Neural cell (in vitro differentiated cells): ENCODE data around the gene RGR. TPM values are rescaled to one million over a fixed set of nuclear protein-coding genes. Genes with fewer than 3 reads are reported as not detected.

Experiments used
- H2AFZ ChIP-seq: fragments of 200-600, 300-800 bp; sonication (generic), shearing (Covaris generic); 2 replicates; pipeline ENCODE4 v1.6.0; 2014; ENCODE audit warnings: low read depth, mild to moderate bottlenecking, antibody characterized with exemption, low read length, moderate library complexity
- H3F3A ChIP-seq: fragments of 200-600 bp; shearing (Covaris generic); 2 replicates; pipeline ENCODE4 v1.6.1; 2016; ENCODE audit warnings: mild to moderate bottlenecking, moderate library complexity, mixed read lengths, antibody characterized with exemption, low read length; ENCODE audit not compliant: insufficient read depth, poor library complexity, severe bottlenecking
- H3K27ac ChIP-seq: fragments of 200-600, 300-800 bp; sonication (generic), shearing (Covaris generic); 2 replicates; pipeline ENCODE4 v1.5.1; 2014; ENCODE audit warnings: mild to moderate bottlenecking, low read length, moderate library complexity
- H3K27me3 ChIP-seq: fragments of 300-800, 200-600 bp; sonication (generic), shearing (Covaris generic); 2 replicates; pipeline ENCODE4 v1.6.0; 2014; ENCODE audit warnings: mild to moderate bottlenecking, low read depth, low read length, moderate library complexity; ENCODE audit not compliant: insufficient read depth
- H3K36me3 ChIP-seq: fragments of 300-800, 200-600 bp; sonication (generic), shearing (Covaris generic); 2 replicates; pipeline ENCODE4 v1.5.1; 2014; ENCODE audit warnings: mild to moderate bottlenecking, antibody characterized with exemption, low read length, moderate library complexity; ENCODE audit not compliant: insufficient read depth
- H3K4me2 ChIP-seq: fragments of 300-800, 200-600 bp; sonication (generic), shearing (Covaris generic); 2 replicates; pipeline ENCODE4 v1.6.0; 2014; ENCODE audit warnings: mild to moderate bottlenecking, low read length
- H3K4me3 ChIP-seq: fragments of 300-800, 200-600 bp; sonication (generic), shearing (Covaris generic); 2 replicates; pipeline ENCODE4 v1.5.1; 2014; ENCODE audit warnings: mild to moderate bottlenecking, low read length, moderate library complexity
- H3K79me2 ChIP-seq: fragments of 200-600 bp; shearing (Covaris generic); replicated peaks from 2 replicates; pipeline ENCODE4 v1.6.0; 2014; ENCODE audit warnings: mild to moderate bottlenecking, low read length, moderate library complexity; ENCODE audit not compliant: insufficient read depth
- H3K9ac ChIP-seq: fragments of 300-800, 200-600 bp; sonication (generic), shearing (Covaris generic); 2 replicates; pipeline ENCODE4 v1.6.1; 2016; ENCODE audit warnings: mild to moderate bottlenecking, low read length, mixed read lengths
- H3K9me2 ChIP-seq: fragments of 200-600 bp; shearing (Covaris generic); 2 replicates; pipeline ENCODE4 v1.6.1; 2016; ENCODE audit warnings: mild to moderate bottlenecking, low read length, mixed read lengths; ENCODE audit not compliant: insufficient read depth
- H3K9me3 ChIP-seq: fragments of 200-600, 300-800 bp; sonication (generic), shearing (Covaris generic); 2 replicates; pipeline ENCODE4 v1.6.1; 2016; ENCODE audit warnings: mild to moderate bottlenecking, mixed run types, low read length, moderate library complexity, mixed read lengths
- H4K20me1 ChIP-seq: fragments of 200-600 bp; shearing (Covaris generic); 2 replicates; pipeline ENCODE4 v1.6.1; 2016; ENCODE audit warnings: mild to moderate bottlenecking, mixed run types; ENCODE audit not compliant: insufficient read depth
- CTCF ChIP-seq: fragments of 450-650 bp; IDR thresholded peaks from 2 replicates; pipeline ENCODE4 v1.5.1; 2014; ENCODE audit warnings: antibody characterized with exemption, mild to moderate bottlenecking, moderate library complexity; ENCODE audit not compliant: poor library complexity, severe bottlenecking
- EP300 ChIP-seq: fragments of 450-650 bp; conservative IDR thresholded peaks from 2 replicates; pipeline ENCODE4 v1.6.1; 2014; ENCODE audit warnings: antibody characterized with exemption, mild to moderate bottlenecking, moderate library complexity; ENCODE audit not compliant: poor library complexity, severe bottlenecking
- EZH2 ChIP-seq: fragments of 200-600, 300-800 bp; shearing (Covaris generic), sonication (generic); IDR thresholded peaks from 2 replicates; pipeline ENCODE4 v1.6.1; 2014; ENCODE audit warnings: antibody characterized with exemption, low read length, borderline replicate concordance, mild to moderate bottlenecking; ENCODE audit not compliant: insufficient read depth, poor library complexity, severe bottlenecking
- MXI1 ChIP-seq: fragments of 450-650 bp; conservative IDR thresholded peaks from 2 replicates; pipeline ENCODE4 v1.6.1; 2014; ENCODE audit warnings: antibody characterized with exemption, mild to moderate bottlenecking; ENCODE audit not compliant: poor library complexity, severe bottlenecking
- POLR2AphosphoS5 ChIP-seq: IDR thresholded peaks from 2 replicates; pipeline ENCODE4 v1.6.1; 2012
- REST ChIP-seq: IDR thresholded peaks from 2 replicates; pipeline ENCODE4 v1.6.1; 2012; ENCODE audit warnings: borderline replicate concordance
- SMC3 ChIP-seq: fragments of 450-650 bp; conservative IDR thresholded peaks from 2 replicates; pipeline ENCODE4 v1.6.1; 2014; ENCODE audit warnings: antibody characterized with exemption, mild to moderate bottlenecking, moderate library complexity; ENCODE audit not compliant: poor library complexity
- polyA plus RNA-seq: library from polyadenylated mRNA; depleted of rRNA; stranded (reverse); fragments of >200 nt; gene quantifications from 2 replicates; pipeline ENCODE4 v1.2.3, GENCODE V29; 2014

Gene RGR
- polyA plus RNA-seq, 1 donor from 2014 or later = not detected

GRCh38 chr10:84238909-84239308, 5.9 kb upstream of the RGR start:
- Histone ChIP-seq H3F3A (no peaks in the 10 kb centered on the region), H3K79me2 (no peaks in the 10 kb centered on the region)

GRCh38 chr10:84241185-84241790, 3.6 kb upstream of the RGR start, which contains the start of gene LRIT1:
LRIT1 (minus strand) TSS chr10:84241546; CDS start chr10:84241439, 107 bp downstream.
- H3K27me3 ChIP-seq = no peaks in the 10 kb centered on the region
- H3K4me2 ChIP-seq = no peak within 1 kb of the TSS
- no peaks in the 10 kb centered on the region for H3K9me2 ChIP-seq
- no peaks in the 10 kb centered on the region for H3K79me2 ChIP-seq
- no peak within 1 kb of the TSS for H2AFZ ChIP-seq
- no peak within 1 kb of the TSS for H3K9ac ChIP-seq
- no peaks in the 10 kb centered on the region for H4K20me1 ChIP-seq
- no peak within 1 kb of the TSS for H3K27ac ChIP-seq
- no peaks in the 10 kb centered on the region for H3K36me3 ChIP-seq
- H3K9me3 ChIP-seq = no peaks in the 10 kb centered on the region
- no peaks in the 10 kb centered on the region for H3F3A ChIP-seq
- H3K4me3 ChIP-seq = no peak within 1 kb of the TSS
- no peak for TF ChIP-seq MXI1
- no peak for TF ChIP-seq SMC3
- no peak for TF ChIP-seq POLR2AphosphoS5
- no peak for TF ChIP-seq EP300
- TF ChIP-seq EZH2 = no peak
- TF ChIP-seq CTCF = no peak

More at GRCh38 chr10:84238909-84239308, 5.9 kb upstream of the RGR start:
- Histone ChIP-seq H4K20me1 (no peaks in the 10 kb centered on the region), H3K9ac (no peak overlapping the region), H3K4me2 (no peak overlapping the region), H2AFZ (no peak overlapping the region), H3K9me2 (no peaks in the 10 kb centered on the region), H3K27me3 (no peaks in the 10 kb centered on the region), H3K36me3 (no peaks in the 10 kb centered on the region), H3K4me3 (no peak overlapping the region), H3K9me3 (no peaks in the 10 kb centered on the region), H3K27ac (no peak overlapping the region)
- no peak for TF ChIP-seq SMC3
- no peak for TF ChIP-seq EP300
- no peak for TF ChIP-seq MXI1
- no peak for TF ChIP-seq POLR2AphosphoS5
- no peak for TF ChIP-seq REST
- TF ChIP-seq CTCF = no peak
- TF ChIP-seq EZH2 = no peak
